ENCODE data around the gene CLCN6.

DNA sequence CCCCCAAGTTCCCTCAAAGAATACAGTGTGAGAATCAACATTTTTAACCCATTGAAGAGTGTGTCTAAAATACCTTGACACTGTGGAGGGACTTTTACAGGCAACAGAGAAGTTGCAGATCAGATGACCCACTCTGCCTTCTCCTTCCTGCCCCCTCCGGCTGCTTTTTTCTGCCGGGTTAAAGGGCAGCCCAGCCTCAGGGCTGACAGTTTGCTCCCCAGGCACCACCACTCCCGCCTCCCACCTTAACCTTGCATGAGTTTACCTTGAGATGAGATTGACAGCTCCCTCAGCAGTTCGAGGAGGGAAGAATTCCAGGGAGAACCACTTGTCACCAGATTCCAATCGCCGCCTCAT is 3.4 kb upstream of the CLCN6 start:
- TF ChIP-seq, protein P1, sequence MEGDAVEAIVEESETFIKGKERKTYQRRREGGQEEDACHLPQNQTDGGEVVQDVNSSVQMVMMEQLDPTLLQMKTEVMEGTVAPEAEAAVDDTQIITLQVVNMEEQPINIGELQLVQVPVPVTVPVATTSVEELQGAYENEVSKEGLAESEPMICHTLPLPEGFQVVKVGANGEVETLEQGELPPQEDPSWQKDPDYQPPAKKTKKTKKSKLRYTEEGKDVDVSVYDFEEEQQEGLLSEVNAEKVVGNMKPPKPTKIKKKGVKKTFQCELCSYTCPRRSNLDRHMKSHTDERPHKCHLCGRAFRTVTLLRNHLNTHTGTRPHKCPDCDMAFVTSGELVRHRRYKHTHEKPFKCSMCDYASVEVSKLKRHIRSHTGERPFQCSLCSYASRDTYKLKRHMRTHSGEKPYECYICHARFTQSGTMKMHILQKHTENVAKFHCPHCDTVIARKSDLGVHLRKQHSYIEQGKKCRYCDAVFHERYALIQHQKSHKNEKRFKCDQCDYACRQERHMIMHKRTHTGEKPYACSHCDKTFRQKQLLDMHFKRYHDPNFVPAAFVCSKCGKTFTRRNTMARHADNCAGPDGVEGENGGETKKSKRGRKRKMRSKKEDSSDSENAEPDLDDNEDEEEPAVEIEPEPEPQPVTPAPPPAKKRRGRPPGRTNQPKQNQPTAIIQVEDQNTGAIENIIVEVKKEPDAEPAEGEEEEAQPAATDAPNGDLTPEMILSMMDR (IDR thresholded peaks at IDR 0.05): no peak
- peak in 1 of 2 donors; percentile 7 for TF ChIP-seq POLR2A (IDR thresholded peaks at IDR 0.05)

All from adrenal gland (tissue), 5 donors.